ENCODE results near the gene RNF212.

GRCh38 chr4:1115528-1116293 lies 2.3 kb upstream of the RNF212 start:
- TF ChIP-seq CTCF (IDR thresholded peaks at IDR 0.05 in 2 of 3, conservative IDR thresholded peaks at IDR 0.05 in 1 of 3; ENCODE audit: insufficient read depth in 2 of 3, low read depth in 1 of 3, low read length in 3 of 3) = no peak
- TF ChIP-seq BRD4 (IDR thresholded peaks at IDR 0.05) = no peak
- no peak for TF ChIP-seq FOXK1 (CRISPR knock-in tag; IDR thresholded peaks at IDR 0.05; ENCODE audit: borderline replicate concordance)
- no peak for TF ChIP-seq POLR2AphosphoS5 (IDR thresholded peaks at IDR 0.05; ENCODE audit: control insufficient read depth, insufficient read depth, low read depth, low read length)
- TF ChIP-seq ARID4B (CRISPR knock-in tag; IDR thresholded peaks at IDR 0.05) = no peak
- TF ChIP-seq RCOR1 (IDR thresholded peaks at IDR 0.05; ENCODE audit: borderline replicate concordance in 1 of 2, low read depth in 2 of 2, low read length in 2 of 2) = no peak

Data from K562 (cell line).